OCI-LY7 (cell line): ENCODE measurements around the gene THSD7A.

Source experiments
- CTCF ChIP-seq: fragments of 200-600 bp; sonication (generic); conservative IDR thresholded peaks from 2 replicates; pipeline ENCODE4 v1.5.1; 2014; ENCODE audit warnings: mild to moderate bottlenecking, antibody characterized with exemption, low read length, moderate library complexity, mixed read lengths
- EZH2phosphoT487 ChIP-seq: fragments of 200-600 bp; sonication (generic); IDR thresholded peaks from 2 replicates; pipeline ENCODE4 v1.6.1; 2018; ENCODE audit warnings: low read depth, borderline replicate concordance, mild to moderate bottlenecking, mixed run types, antibody characterized with exemption, low read length, moderate library complexity, mixed read lengths

GRCh38 chr7:11538751-11539299, 293.2 kb downstream of the THSD7A start:
- TF ChIP-seq CTCF, result no peak
- TF ChIP-seq EZH2phosphoT487, result no peak
